Measurements from ENCODE around the gene TBXA2R. TPM values are rescaled to one million over a fixed set of nuclear protein-coding genes. Genes with fewer than 3 reads are reported as not detected.

TBXA2R gene
- total and polyA plus RNA-seq, 2 experiments from 2014 or later, result 0.42 to 0.73 TPM

GRCh38 chr19:3555653-3556422 is 50.8 kb downstream of the TBXA2R start:
- no peak overlapping the region for H2AFZ ChIP-seq
- H3K9me3 Mint-ChIP-seq, result no peaks in the 10 kb centered on the region
- no peaks in the 10 kb centered on the region for H3K9me2 ChIP-seq (ENCODE audit: insufficient read depth)
- peaks cover 6% of the 10 kb centered on the region; the same call in 1 of the 2 replicates for H4K20me1 ChIP-seq (replicated peaks; ENCODE audit: insufficient read depth)
- H3K27ac Mint-ChIP-seq, result no peak overlapping the region
- H3K4me3 Mint-ChIP-seq, result peak overlapping the region; percentile 85
- H3K79me2 ChIP-seq (replicated peaks; ENCODE audit: insufficient read depth), result peaks cover 18% of the 10 kb centered on the region
- H3K36me3 Mint-ChIP-seq (ENCODE audit: low read depth), result no peaks in the 10 kb centered on the region; the same call in 2 of the 3 replicates
- H3K4me1 Mint-ChIP-seq, result peaks cover 7% of the 10 kb centered on the region
- peak overlapping the region; percentile 86; the same call in 1 of the 2 replicates for H3K4me2 ChIP-seq
- H3F3A ChIP-seq (replicated peaks; ENCODE audit: low read depth), result no peaks in the 10 kb centered on the region
- TF ChIP-seq EZH2 (IDR thresholded peaks at IDR 0.05; ENCODE audit: low read depth, unreplicated experiment) (no peak), CTCF (conservative IDR thresholded peaks at IDR 0.05; ENCODE audit: low read depth in 2 of 2) (no peak), STAT1 (IDR thresholded peaks at IDR 0.05; ENCODE audit: unreplicated experiment) (no peak), ZNF462 (CRISPR knock-in tag; IDR thresholded peaks at IDR 0.05) (no peak)
- DNase-seq (ENCODE audit: low spot score) (no peak), ATAC-seq (no peak)
- no peaks in the 10 kb centered on the region for H3K36me3 ChIP-seq (ENCODE audit: insufficient read depth)
- peaks cover 10% of the 10 kb centered on the region; the same call in 1 of the 2 replicates for H3K27me3 ChIP-seq (ENCODE audit: insufficient read depth)
- peak overlapping the region; percentile 85; the same call in 1 of the 2 replicates for H3K4me3 ChIP-seq
- H3K4me1 ChIP-seq (ENCODE audit: insufficient read depth), result no peaks in the 10 kb centered on the region; the same call in 1 of the 2 replicates
- H3K27me3 Mint-ChIP-seq (ENCODE audit: insufficient read depth, low read depth, poor library complexity), result peaks cover 18% of the 10 kb centered on the region
- H3K27ac ChIP-seq (ENCODE audit: low read depth), result no peak overlapping the region

Measured in GM23338 (cell line).